Colon (tissue), 2 donors: ENCODE measurements around the gene ITFG2.
A peak's percentile ranks its signal among the peaks of the same experiment; 100 is the strongest.
"Not testable (repeated sequence)": the region's sequence is repeated elsewhere in the genome, so short reads cannot be mapped to it uniquely, and the experiment has no call there.

Source experiments
- FAIRE-seq: peaks from 2 replicates; lab custom pipeline; 2012; peaks lifted over from hg19 to GRCh38; lab: Jason Lieb, UNC
- donor health status: control.
- donor health status: control.

The ITFG2 gene

GRCh38 chr12:2812290-2813213, at the start of gene ITFG2:
TSS of gene ITFG2 (plus strand) at chr12:2812668. CDS start at chr12:2812761, 93 bp downstream.
- peak; percentile 24 for FAIRE-seq

GRCh38 chr12:2764398-2764797, 48.1 kb upstream of the ITFG2 start:
- no peak for FAIRE-seq

- no peak for FAIRE-seq
These were observed 47.4 kb upstream of the ITFG2 start for GRCh38 chr12:2765052-2765451.

GRCh38 chr12:2765608-2766007, 46.9 kb upstream of the ITFG2 start:
- FAIRE-seq, result no peak

- FAIRE-seq, result no peak
These were observed 44.1 kb upstream of the ITFG2 start for GRCh38 chr12:2768224-2768961.

- FAIRE-seq, result no peak
These were observed 42.5 kb upstream of the ITFG2 start for GRCh38 chr12:2769866-2770533.

- not testable (repeated sequence) for FAIRE-seq
These were observed 41.9 kb upstream of the ITFG2 start for GRCh38 chr12:2770544-2770943.

- no peak for FAIRE-seq
These were observed 40.1 kb upstream of the ITFG2 start for GRCh38 chr12:2772370-2772769.

GRCh38 chr12:2773199-2773875, 39.1 kb upstream of the ITFG2 start:
- no peak for FAIRE-seq

GRCh38 chr12:2775431-2775830, 37.0 kb upstream of the ITFG2 start:
- FAIRE-seq, result no peak

- FAIRE-seq, result no peak
These were observed 36.2 kb upstream of the ITFG2 start for GRCh38 chr12:2776129-2776806.

GRCh38 chr12:2779281-2779680, 33.2 kb upstream of the ITFG2 start:
- FAIRE-seq, result no peak

- FAIRE-seq, result no peak
These were observed 28.4 kb upstream of the ITFG2 start for GRCh38 chr12:2783936-2784600.

- FAIRE-seq, result no peak
These were observed 27.5 kb upstream of the ITFG2 start for GRCh38 chr12:2785017-2785416.

GRCh38 chr12:2791089-2791488, 21.4 kb upstream of the ITFG2 start:
- FAIRE-seq, result no peak

- no peak for FAIRE-seq
These were observed 19.6 kb upstream of the ITFG2 start for GRCh38 chr12:2792671-2793500.

- FAIRE-seq, result no peak
These were observed 18.9 kb upstream of the ITFG2 start for GRCh38 chr12:2793561-2793960.

- FAIRE-seq, result no peak
These were observed 18.2 kb upstream of the ITFG2 start for GRCh38 chr12:2794191-2794735.

GRCh38 chr12:2794736-2795289, 17.7 kb upstream of the ITFG2 start, which contains the start of gene FKBP4:
TSS of gene FKBP4 (plus strand) at chr12:2794970. CDS start at chr12:2795140, 170 bp downstream.
- no peak for FAIRE-seq
